Activated naive CD4-positive, alpha-beta T cell treated with anti-CD3 and anti-CD28 coated beads, Interleukin-2, amount 50 U/mL, for 24 hours (primary cell): ENCODE data around the gene SENP3.
A peak's percentile ranks its signal among the peaks of the same experiment; 100 is the strongest.

Experiments
- H3K27ac Mint-ChIP-seq: one replicate; pipeline ENCODE4 v1.8.0; 2021; ENCODE audit warnings: mild to moderate bottlenecking, mixed read lengths
- H3K27me3 Mint-ChIP-seq: one replicate; pipeline ENCODE4 v1.8.0; 2021; ENCODE audit warnings: mixed read lengths
- H3K36me3 Mint-ChIP-seq: one replicate; pipeline ENCODE4 v1.8.0; 2021; ENCODE audit warnings: mixed read lengths
- H3K4me1 Mint-ChIP-seq: one replicate; pipeline ENCODE4 v1.8.0; 2021; ENCODE audit warnings: mixed read lengths
- H3K4me3 Mint-ChIP-seq: one replicate; pipeline ENCODE4 v1.8.0; 2021; ENCODE audit warnings: mild to moderate bottlenecking, mixed read lengths
- H3K9me3 Mint-ChIP-seq: one replicate; pipeline ENCODE4 v1.8.0; 2021; ENCODE audit warnings: mixed read lengths

Gene SENP3

DNA sequence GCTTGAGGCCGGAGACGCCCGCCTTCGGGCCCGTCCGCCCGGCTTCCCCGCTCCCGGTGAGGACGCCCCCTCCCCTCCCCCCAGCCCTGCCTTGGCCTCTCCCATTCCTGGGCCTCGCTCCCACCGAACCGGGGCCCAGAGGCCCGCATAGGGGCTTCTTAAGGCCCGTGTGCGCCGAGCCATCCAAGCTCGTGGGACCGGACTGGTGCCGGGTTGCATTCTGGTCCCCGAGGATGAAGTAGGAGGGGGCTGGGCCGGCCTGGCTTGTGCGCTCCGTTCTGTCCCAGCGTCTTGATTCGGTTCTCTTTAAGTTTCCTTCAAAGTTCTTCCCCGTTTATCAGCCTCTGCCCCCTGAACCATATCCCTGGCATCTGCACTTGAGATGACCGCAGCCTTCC is 488 bp downstream of the SENP3 start:
- Mint-ChIP-seq H3K4me3 (peak overlapping the region; percentile 99), H3K36me3 (peaks cover 7% of the 10 kb centered on the region), H3K27me3 (no peaks in the 10 kb centered on the region), H3K27ac (peak overlapping the region; percentile 98), H3K4me1 (peaks cover 56% of the 10 kb centered on the region), H3K9me3 (no peaks in the 10 kb centered on the region)

DNA sequence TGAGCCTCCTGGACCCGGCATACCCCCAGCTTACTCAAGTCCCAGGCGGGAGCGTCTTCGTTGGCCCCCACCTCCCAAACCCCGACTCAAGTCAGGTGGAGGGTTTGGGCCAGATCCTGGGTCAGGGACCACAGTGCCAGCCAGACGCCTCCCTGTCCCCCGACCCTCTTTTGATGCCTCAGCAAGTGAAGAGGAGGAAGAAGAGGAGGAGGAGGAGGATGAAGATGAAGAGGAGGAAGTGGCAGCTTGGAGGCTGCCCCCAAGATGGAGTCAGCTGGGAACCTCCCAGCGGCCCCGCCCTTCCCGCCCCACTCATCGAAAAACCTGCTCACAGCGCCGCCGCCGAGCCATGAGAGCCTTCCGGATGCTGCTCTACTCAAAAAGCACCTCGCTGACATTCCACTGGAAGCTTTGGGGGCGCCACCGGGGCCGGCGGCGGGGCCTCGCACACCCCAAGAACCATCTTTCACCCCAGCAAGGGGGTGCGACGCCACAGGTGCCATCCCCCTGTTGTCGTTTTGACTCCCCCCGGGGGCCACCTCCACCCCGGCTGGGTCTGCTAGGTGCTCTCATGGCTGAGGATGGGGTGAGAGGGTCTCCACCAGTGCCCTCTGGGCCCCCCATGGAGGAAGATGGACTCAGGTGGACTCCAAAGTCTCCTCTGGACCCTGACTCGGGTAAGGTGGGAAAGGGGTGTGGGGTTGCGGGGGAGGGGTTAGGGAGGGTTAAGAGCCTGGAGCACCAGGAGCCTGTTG is 1.6 kb downstream of the SENP3 start:
- Mint-ChIP-seq H3K27me3 (no peaks in the 10 kb centered on the region), H3K9me3 (no peaks in the 10 kb centered on the region), H3K4me3 (peak overlapping the region; percentile 99), H3K4me1 (peaks cover 51% of the 10 kb centered on the region), H3K27ac (peak overlapping the region; percentile 98), H3K36me3 (peaks cover 9% of the 10 kb centered on the region)

DNA sequence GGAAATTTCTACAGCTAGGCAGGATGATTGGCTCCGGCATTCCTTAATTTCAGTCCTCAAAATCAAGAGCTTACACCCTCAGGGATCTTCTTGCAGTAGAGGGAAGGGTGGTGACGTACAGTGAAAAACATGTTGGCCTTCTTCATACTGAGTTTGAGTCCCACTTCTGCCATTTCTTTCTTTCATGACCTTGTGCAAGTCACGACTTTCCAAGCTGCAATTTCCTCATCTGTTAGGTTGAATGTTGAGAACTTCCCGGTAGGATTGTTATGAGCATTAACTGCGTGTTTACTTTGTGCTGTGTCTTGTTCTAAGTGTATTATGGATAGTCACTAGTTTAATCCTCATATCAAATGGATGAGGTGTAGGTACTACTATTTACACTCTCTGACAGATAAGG is 7.9 kb downstream of the SENP3 start:
- H3K36me3 Mint-ChIP-seq: peaks cover 24% of the 10 kb centered on the region
- no peak overlapping the region for H3K27ac Mint-ChIP-seq
- H3K9me3 Mint-ChIP-seq: no peaks in the 10 kb centered on the region
- H3K4me1 Mint-ChIP-seq: peaks cover 22% of the 10 kb centered on the region
- no peak overlapping the region for H3K4me3 Mint-ChIP-seq
- no peaks in the 10 kb centered on the region for H3K27me3 Mint-ChIP-seq

DNA sequence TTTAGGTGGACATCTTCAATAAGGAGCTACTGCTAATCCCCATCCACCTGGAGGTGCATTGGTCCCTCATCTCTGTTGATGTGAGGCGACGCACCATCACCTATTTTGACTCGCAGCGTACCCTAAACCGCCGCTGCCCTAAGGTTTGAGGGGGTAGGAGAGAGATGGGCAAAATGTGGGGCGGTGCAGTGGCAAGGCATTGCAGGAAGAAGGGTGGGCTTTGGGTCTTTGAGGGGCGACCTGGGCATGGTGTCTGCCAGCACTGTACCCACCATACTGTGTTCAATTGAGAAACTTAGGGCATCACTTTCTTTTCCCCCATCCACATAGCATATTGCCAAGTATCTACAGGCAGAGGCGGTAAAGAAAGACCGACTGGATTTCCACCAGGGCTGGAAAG is 8.6 kb downstream of the SENP3 start:
- no peaks in the 10 kb centered on the region for H3K9me3 Mint-ChIP-seq
- H3K4me1 Mint-ChIP-seq: peaks cover 24% of the 10 kb centered on the region
- H3K4me3 Mint-ChIP-seq: peak overlapping the region; percentile 15
- no peaks in the 10 kb centered on the region for H3K27me3 Mint-ChIP-seq
- H3K27ac Mint-ChIP-seq: peak overlapping the region; percentile 21
- peaks cover 29% of the 10 kb centered on the region for H3K36me3 Mint-ChIP-seq

DNA sequence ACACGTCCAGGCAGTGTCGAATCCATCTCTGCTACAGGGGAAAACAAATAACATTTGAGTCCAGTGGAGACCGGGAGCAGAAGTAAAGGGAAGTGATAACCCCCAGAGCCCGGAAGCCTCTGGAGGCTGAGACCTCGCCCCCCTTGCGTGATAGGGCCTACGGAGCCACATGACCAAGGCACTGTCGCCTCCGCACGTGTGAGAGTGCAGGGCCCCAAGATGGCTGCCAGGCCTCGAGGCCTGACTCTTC is 10.5 kb downstream of the SENP3 start:
- no peaks in the 10 kb centered on the region for H3K9me3 Mint-ChIP-seq
- H3K27ac Mint-ChIP-seq: peak overlapping the region; percentile 100
- peaks cover 40% of the 10 kb centered on the region for H3K4me1 Mint-ChIP-seq
- H3K27me3 Mint-ChIP-seq: no peaks in the 10 kb centered on the region
- peaks cover 34% of the 10 kb centered on the region for H3K36me3 Mint-ChIP-seq
- peak overlapping the region; percentile 98 for H3K4me3 Mint-ChIP-seq

DNA sequence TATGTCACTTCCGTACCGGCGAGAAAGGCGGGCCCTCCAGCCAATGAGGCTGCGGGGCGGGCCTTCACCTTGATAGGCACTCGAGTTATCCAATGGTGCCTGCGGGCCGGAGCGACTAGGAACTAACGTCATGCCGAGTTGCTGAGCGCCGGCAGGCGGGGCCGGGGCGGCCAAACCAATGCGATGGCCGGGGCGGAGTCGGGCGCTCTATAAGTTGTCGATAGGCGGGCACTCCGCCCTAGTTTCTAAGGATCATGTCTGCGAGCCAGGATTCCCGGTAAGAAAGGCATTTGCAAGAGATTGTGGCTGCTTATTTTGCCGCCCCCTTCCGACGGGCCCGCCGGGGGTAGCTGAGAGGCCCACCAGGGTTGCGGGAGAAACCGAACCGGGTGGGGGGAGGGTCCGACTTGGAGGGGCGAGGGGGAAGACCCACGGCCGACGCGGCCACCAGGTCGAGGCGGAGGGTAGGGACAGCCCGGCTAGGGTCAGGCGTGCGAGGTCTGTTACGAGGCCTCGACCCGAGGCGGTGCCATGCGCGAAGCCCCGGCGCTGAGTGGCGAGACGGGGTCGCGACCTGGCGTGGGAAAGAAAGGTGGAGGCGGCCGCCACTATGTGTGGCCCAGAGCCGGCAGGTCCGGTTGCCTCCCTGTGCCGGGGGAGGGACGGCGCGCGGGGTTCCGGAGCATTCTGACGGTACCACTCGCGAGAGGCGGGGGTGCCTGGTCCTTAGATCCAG is 11.0 kb downstream of the SENP3 start:
- Mint-ChIP-seq H3K36me3 (peaks cover 34% of the 10 kb centered on the region), H3K4me1 (peaks cover 42% of the 10 kb centered on the region), H3K27me3 (no peaks in the 10 kb centered on the region), H3K27ac (peak overlapping the region; percentile 100), H3K9me3 (no peaks in the 10 kb centered on the region), H3K4me3 (peak overlapping the region; percentile 98)

DNA sequence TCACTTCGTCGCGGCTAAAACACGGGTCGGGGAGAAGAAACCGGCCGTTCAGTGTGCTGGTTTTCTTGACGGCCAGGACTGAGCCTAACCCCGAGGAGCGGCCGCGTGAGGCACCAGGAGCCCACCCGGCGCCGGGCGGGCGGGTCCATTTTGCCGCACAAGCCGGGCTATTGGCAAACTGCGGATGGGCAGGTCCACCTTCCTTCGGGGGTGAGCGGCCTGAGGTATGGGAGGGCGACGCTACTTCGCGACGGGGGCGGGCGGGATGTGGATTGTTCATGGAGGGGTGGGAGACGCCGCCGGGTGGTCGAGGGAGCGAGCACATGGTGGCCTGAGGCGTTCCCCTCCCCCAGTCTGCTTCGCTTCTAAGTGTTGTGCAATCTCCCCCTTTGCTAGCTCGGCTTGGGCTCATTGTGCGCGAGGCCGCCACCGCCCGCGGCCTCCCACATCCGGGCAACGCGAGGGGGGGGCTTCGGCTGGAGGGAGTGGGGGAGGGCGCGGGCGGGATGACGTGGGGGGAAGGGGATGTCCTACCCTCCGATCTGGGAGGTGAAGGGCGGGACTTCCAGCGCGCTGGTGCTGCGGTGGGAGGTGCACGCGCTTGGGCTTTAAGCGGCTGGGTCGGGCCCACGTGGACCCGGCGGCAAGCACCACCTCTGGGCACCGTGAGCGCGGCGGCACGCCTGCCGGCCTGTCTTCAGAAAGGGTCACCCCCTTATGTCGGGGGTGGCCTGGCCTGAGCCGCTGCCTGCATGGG is 11.8 kb downstream of the SENP3 start:
- Mint-ChIP-seq H3K27me3 (no peaks in the 10 kb centered on the region), H3K36me3 (peaks cover 40% of the 10 kb centered on the region), H3K27ac (peak overlapping the region; percentile 100), H3K4me3 (peak overlapping the region; percentile 98), H3K9me3 (no peaks in the 10 kb centered on the region), H3K4me1 (peaks cover 49% of the 10 kb centered on the region)

DNA sequence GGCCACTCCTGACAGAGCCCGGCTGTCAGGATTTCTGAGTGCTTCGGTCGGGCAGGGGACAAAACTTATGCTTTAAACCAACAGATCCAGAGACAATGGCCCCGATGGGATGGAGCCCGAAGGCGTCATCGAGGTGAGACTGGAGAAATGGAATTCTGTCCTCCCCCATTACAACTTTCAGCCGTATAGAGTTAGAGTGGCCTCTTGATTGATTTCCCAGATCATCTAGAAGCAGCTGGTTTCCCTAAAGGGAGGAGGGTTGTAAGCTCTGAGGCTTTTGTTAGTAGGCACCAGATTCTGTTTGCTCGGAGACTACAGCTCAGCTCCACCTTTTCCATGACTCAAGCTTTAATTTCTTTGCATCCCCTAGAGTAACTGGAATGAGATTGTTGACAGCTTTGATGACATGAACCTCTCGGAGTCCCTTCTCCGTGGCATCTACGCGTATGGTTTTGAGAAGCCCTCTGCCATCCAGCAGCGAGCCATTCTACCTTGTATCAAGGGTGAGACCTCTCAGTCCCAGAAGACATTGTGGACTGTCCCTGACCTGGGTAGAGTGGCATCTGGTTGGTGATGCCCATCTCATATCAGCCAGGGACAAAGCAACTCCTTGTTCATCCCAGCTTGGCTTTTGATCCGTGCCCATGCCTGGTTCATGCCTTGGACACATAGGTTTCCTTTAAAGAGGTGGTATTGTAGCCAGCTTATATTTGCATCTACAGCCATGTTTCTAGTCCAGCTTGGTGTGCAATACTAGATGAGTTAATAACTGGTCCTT is 12.6 kb downstream of the SENP3 start:
- peaks cover 42% of the 10 kb centered on the region for H3K36me3 Mint-ChIP-seq
- H3K4me1 Mint-ChIP-seq: peaks cover 58% of the 10 kb centered on the region

DNA sequence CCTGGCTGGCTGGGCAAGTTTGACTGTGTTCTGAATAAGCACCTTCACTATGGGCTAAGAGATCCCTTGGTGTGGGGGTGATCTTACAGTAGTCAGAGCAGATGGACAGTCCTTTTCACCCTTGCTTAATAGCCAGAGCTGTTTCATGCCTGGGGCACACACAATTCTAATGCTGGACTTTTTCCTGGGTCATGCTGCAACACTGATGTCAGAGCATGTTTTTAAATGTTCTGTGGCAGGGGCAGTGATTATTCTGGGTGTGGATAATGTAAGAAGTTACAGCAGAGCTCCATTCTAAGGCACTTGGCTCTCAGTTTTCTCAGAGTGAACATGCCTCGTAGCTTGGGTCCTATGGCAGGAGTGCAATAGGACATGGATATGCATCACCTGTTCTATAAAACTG is 13.8 kb downstream of the SENP3 start:
- H3K9me3 Mint-ChIP-seq: no peaks in the 10 kb centered on the region
- peak overlapping the region; percentile 98 for H3K4me3 Mint-ChIP-seq
- H3K27ac Mint-ChIP-seq: peak overlapping the region; percentile 100
- H3K27me3 Mint-ChIP-seq: no peaks in the 10 kb centered on the region
- H3K4me1 Mint-ChIP-seq: peaks cover 69% of the 10 kb centered on the region
- H3K36me3 Mint-ChIP-seq: peaks cover 40% of the 10 kb centered on the region

More for the DNA sequence above, 12.6 kb downstream of the SENP3 start:
- peak overlapping the region; percentile 100 for H3K27ac Mint-ChIP-seq
- H3K27me3 Mint-ChIP-seq: no peaks in the 10 kb centered on the region
- peak overlapping the region; percentile 98 for H3K4me3 Mint-ChIP-seq
- H3K9me3 Mint-ChIP-seq: no peaks in the 10 kb centered on the region

DNA sequence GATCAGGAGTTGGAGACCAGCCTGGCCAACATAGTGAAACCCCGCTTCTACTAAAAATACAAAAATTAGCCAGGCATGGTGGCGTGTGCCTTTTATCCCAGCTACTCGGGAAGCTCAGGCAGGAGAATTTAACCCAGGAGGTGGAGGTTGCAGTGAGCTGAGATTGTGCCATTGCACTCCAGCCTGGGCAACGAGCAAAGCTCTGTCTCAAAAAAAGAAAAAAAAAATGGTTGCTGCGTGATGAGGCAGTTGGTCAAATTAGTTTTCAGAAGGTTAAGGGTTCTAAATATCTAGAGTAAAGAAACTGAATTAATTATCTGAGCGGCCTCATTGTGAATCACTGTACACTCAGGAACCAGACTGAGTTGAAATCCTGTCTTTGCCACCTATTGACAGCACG is 14.2 kb downstream of the SENP3 start:
- Mint-ChIP-seq H3K4me1 (peaks cover 74% of the 10 kb centered on the region), H3K27me3 (no peaks in the 10 kb centered on the region), H3K27ac (peak overlapping the region; percentile 100), H3K36me3 (peaks cover 40% of the 10 kb centered on the region), H3K4me3 (peak overlapping the region; percentile 98), H3K9me3 (no peaks in the 10 kb centered on the region)

DNA sequence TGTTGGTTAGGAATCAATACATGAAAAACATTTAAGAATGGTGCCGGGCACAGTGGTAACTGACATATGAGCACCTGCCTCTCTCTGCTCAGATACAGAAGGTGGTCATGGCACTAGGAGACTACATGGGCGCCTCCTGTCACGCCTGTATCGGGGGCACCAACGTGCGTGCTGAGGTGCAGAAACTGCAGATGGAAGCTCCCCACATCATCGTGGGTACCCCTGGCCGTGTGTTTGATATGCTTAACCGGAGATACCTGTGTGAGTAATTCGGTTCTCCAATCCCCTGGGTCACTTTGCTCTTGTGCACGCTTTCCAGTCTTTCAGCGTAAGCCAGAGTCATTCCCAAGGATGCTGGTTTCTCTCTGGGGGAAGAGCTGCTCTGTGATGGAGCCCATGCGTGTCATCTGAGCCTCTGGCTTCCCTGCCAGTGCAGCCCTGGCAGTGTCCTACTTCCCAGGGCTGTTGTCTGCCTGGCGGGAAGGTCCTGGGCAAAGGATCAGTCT is 14.8 kb downstream of the SENP3 start:
- Mint-ChIP-seq H3K27ac (peak overlapping the region; percentile 100), H3K36me3 (peaks cover 37% of the 10 kb centered on the region), H3K9me3 (no peaks in the 10 kb centered on the region), H3K4me3 (peak overlapping the region; percentile 98), H3K4me1 (peaks cover 74% of the 10 kb centered on the region), H3K27me3 (no peaks in the 10 kb centered on the region)

DNA sequence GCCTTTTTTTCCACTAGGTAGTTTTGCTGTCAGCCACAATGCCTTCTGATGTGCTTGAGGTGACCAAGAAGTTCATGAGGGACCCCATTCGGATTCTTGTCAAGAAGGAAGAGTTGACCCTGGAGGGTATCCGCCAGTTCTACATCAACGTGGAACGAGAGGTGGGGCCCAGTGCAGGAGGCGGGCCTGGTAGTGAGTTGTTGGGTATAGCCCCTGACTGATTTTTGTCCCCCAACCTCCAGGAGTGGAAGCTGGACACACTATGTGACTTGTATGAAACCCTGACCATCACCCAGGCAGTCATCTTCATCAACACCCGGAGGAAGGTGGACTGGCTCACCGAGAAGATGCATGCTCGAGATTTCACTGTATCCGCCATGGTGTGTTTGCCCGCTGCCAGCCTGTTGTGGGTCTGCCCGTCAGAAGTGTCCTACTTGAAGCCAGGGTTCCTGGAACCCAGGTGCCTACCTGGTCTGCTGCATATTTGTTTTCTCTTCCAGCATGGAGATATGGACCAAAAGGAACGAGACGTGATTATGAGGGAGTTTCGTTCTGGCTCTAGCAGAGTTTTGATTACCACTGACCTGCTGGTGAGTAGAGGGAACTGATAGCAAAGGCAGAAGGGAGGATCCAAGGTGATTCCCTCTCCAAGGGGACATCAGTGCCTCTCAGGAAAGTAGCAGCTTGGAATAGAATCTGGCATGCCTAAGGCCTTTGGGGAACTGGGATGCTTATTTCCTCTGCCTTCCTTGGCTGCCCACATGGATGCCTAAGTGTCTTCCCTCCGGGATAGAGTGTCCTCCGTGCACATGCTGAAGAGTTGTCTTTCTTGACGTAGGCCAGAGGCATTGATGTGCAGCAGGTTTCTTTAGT is 15.8 kb downstream of the SENP3 start:
- no peaks in the 10 kb centered on the region for H3K27me3 Mint-ChIP-seq
- peaks cover 36% of the 10 kb centered on the region for H3K36me3 Mint-ChIP-seq
- peaks cover 74% of the 10 kb centered on the region for H3K4me1 Mint-ChIP-seq
- peak overlapping the region; percentile 98 for H3K4me3 Mint-ChIP-seq
- no peaks in the 10 kb centered on the region for H3K9me3 Mint-ChIP-seq
- H3K27ac Mint-ChIP-seq: peak overlapping the region; percentile 100

DNA sequence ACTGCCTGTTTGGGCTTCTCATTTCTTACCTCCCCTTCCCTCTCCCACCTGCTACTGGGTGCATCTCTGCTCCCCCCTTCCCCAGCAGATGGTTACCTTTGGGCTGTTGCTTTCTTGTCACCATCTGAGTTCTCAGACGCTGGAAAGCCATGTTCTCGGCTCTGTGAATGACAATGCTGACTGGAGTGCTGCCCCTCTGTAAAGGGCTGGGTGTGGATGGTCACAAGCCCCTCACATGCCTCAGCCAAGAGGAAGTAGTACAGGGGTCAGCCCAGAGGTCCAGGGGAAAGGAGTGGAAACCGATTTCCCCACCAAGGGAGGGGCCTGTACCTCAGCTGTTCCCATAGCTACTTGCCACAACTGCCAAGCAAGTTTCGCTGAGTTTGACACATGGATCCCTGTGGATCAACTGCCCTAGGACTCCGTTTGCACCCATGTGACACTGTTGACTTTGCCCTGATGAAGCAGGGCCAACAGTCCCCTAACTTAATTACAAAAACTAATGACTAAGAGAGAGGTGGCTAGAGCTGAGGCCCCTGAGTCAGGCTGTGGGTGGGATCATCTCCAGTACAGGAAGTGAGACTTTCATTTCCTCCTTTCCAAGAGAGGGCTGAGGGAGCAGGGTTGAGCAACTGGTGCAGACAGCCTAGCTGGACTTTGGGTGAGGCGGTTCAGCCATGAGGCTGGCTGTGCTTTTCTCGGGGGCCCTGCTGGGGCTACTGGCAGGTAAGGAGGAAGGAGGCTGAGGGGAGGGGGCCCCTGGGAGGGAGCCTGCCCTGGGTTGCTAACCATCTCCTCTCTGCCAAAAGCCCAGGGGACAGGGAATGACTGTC is 17.5 kb downstream of the SENP3 start, which contains the start of gene CD68:
TSS of gene CD68 (plus strand) at position 638 of the 833 bp plus-strand sequence. CDS start at position 678, 40 bp downstream.
- peak within 1 kb of the TSS; percentile 95 for H3K27ac Mint-ChIP-seq
- peaks cover 30% of the 10 kb centered on the region for H3K36me3 Mint-ChIP-seq
- H3K4me1 Mint-ChIP-seq: peaks cover 80% of the 10 kb centered on the region

More for the DNA sequence above, 17.5 kb downstream of the SENP3 start, which contains the start of gene CD68:
- peak within 1 kb of the TSS; percentile 81 for H3K4me3 Mint-ChIP-seq
- H3K27me3 Mint-ChIP-seq: no peaks in the 10 kb centered on the region
- no peaks in the 10 kb centered on the region for H3K9me3 Mint-ChIP-seq
